Retina (tissue), 1 donor: ENCODE measurements around the gene TBX3.
"Not testable (repeated sequence)": the region's sequence is repeated elsewhere in the genome, so short reads cannot be mapped to it uniquely, and the experiment has no call there.

Experiments
- DNase-seq: peaks from one replicate; pipeline ENCODE4 v3.0.0-alpha.2; 2016

The TBX3 gene

GRCh38 chr12:114684098-114684869 is at the start of gene TBX3:
Gene TBX3 (minus strand): TSS chr12:114684175. CDS start chr12:114683200, 975 bp downstream.
- peak; percentile 97 for DNase-seq

DNA sequence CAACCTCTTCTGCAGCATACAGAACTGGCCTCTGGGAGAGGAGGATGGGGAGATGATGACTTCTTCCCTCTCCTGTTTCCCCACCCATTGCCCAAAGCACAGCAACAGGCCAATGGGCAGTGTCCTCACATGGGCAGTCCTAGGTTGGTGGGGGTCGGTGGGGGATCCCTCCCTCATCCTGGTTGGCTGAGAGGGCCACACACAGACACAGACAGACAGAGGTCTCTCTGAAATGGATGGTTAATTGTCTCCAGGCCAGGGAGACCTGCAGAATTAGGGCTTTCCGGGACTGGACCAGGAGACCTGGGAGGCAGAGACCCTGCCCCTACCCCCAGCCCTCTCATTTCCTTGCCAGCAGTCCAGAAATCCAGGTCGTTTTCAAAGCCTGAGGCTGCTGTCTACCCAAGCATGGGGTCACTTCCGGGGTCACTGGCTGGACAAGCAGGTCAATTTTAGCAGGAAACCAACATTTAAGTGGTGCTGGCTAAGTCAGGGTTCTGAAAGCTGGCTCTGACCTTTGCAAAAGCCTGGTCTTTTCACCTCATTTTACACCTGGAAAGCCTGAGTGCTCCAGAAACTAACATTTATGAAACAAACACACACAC is 48.6 kb upstream of the TBX3 start:
- no peak for DNase-seq

GRCh38 chr12:114729731-114730130 is 45.8 kb upstream of the TBX3 start:
- no peak for DNase-seq

- no peak for DNase-seq
Measured at GRCh38 chr12:114726092-114726710, 42.2 kb upstream of the TBX3 start.

- not testable (repeated sequence) for DNase-seq
Measured at GRCh38 chr12:114722176-114722575, 38.2 kb upstream of the TBX3 start.

DNA sequence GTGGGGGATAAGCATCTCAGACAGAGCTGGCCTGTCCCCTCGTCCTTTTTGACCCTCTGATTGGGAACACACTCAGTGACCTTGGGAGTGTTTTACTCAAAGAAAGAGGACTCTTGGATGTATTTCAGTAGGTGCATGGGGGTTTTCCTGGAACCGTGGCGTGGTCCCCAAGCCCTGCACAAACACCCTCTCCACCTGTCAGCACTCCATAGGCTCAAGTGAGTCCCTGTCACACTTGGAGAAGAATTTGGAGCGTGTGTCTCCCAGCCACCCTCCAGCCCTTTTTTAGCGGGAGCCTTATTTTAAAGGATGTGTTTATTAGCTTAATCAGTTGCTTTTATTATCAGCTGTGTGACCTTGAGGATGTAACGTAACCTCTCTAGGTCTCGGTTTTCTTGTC is 37.3 kb upstream of the TBX3 start:
- no peak for DNase-seq

- no peak for DNase-seq
Measured at GRCh38 chr12:114713466-114714215, 29.7 kb upstream of the TBX3 start.

- no peak for DNase-seq
Measured at GRCh38 chr12:114711689-114712152, 27.7 kb upstream of the TBX3 start.

DNA sequence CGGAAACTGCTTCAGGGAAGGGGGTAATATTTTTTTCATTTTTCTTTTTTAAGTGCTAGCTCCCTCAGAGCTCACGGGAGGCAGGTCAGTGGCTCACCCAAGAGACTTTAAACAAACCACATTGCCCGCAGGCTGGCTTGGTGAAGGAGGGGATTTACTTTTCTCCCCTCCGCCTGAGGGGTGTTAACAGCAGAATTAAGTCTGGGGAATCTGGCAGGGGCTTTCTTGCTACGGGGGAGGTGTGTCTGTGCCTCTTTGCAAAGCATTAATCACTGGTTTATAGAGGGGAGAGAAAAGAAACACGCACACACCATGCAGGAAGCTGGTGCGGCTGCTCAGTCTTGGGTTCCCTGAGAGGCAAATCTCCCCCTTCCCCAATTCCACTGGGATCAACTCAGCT is 26.2 kb upstream of the TBX3 start:
- DNase-seq, result no peak

DNA sequence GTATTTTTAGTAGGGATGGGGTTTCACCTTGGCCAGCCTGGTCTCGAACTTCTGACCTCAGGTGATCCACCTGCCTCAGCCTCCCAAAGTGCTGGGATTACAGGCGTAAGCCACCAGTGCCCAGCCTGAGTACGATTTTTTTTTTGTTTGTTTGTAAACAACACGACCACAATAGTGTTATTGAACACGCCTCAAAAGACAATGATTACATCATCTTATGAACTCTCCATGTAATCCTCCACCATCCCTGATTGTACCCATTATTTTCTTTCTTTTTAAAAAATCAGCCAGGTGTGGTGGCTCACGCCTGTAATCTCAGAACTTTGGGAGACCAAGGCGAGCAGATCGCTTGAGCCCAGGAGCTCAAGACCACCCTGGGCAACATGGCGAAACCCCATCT is 25.1 kb upstream of the TBX3 start:
- no peak for DNase-seq

DNA sequence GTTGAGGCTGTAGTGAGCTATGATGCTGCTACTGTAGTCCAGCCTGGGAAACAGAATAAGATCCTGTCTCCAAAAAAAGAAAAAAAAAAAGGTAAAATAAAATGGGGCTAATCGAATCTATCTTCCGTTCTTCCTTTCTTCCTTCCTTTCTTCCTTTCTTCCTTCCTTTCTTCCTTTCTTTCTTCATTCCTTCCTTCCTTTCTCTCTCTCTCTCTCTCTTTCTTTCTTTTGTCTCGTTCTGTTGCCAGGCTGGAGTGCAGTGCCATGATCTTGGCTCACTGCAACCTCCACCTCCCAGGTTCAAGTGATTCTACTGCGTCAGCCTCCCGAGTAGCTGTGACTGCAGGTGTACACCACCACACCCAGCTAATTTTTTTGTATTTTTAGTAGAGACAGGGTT is 24.6 kb upstream of the TBX3 start:
- DNase-seq, result not testable (repeated sequence)

GRCh38 chr12:114704096-114704495 is 20.1 kb upstream of the TBX3 start:
- no peak for DNase-seq

- DNase-seq, result peak; percentile 24
Measured at GRCh38 chr12:114703060-114703493, 19.1 kb upstream of the TBX3 start.

GRCh38 chr12:114702462-114702861 is 18.5 kb upstream of the TBX3 start:
- no peak for DNase-seq

- DNase-seq, result no peak
Measured at GRCh38 chr12:114701553-114701952, 17.6 kb upstream of the TBX3 start.

DNA sequence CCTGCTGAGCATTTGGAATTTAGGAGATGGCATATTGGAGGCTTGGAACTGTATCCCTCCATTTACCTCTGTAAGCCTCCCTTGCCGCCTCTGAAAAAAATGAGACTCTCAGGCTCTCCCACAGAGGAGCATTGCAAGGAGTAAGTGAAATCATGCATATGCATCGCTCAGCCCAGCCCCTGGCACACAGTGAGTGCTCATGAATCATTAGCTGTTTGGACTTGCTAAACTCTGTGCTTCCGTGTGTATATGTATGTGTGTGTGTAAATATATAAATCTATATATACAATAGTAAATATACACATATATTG is 17.1 kb upstream of the TBX3 start:
- DNase-seq, result no peak

- DNase-seq, result peak; percentile 54
Measured at GRCh38 chr12:114700392-114701103, 16.6 kb upstream of the TBX3 start.

- DNase-seq, result peak; percentile 36
Measured at GRCh38 chr12:114698566-114699163, 14.7 kb upstream of the TBX3 start.

GRCh38 chr12:114697741-114698565 is 14.0 kb upstream of the TBX3 start:
- DNase-seq, result peak; percentile 92

GRCh38 chr12:114697243-114697716 is 13.3 kb upstream of the TBX3 start:
- peak; percentile 59 for DNase-seq
